HG03575 (cell line): ENCODE results near the gene ZNF223.

ENCODE experiments used
- ATAC-seq: cut with Tn5 transposase; IDR thresholded peaks from one replicate; pipeline ENCODE4 v1.9.1; 2021; ENCODE audit not compliant: unreplicated experiment, insufficient number of reproducible peaks, low FRiP score; ENCODE audit errors: extremely low read depth

Gene ZNF223

GRCh38 chr19:44066305-44066704 is 14.5 kb downstream of the ZNF223 start:
- ATAC-seq: no peak

GRCh38 chr19:44069415-44069814 is 17.6 kb downstream of the ZNF223 start:
- ATAC-seq: no peak

- ATAC-seq: peak; percentile 73
Observed at GRCh38 chr19:44071824-44072542, 20.1 kb downstream of the ZNF223 start, which contains the start of gene ZNF284. TSS of gene ZNF284 (plus strand) at chr19:44072159. CDS start at chr19:44076390, 4,231 bp downstream.

- no peak for ATAC-seq
Observed at GRCh38 chr19:44072543-44073401, 20.9 kb downstream of the ZNF223 start.

- ATAC-seq: no peak
Observed at GRCh38 chr19:44076325-44076724, 24.5 kb downstream of the ZNF223 start.

- no peak for ATAC-seq
Observed at GRCh38 chr19:44092108-44092507, 40.3 kb downstream of the ZNF223 start.

- ATAC-seq: no peak
Observed at GRCh38 chr19:44093931-44094765, 42.3 kb downstream of the ZNF223 start, which contains the start of gene ZNF224. TSS of gene ZNF224 (plus strand) at chr19:44094361. CDS start at chr19:44097874, 3,513 bp downstream.

GRCh38 chr19:44107751-44108150 is 55.9 kb downstream of the ZNF223 start:
- ATAC-seq: no peak

- no peak for ATAC-seq
Observed at GRCh38 chr19:44109458-44109857, 57.6 kb downstream of the ZNF223 start.

GRCh38 chr19:44111910-44112463 is 60.2 kb downstream of the ZNF223 start:
- ATAC-seq: no peak

- ATAC-seq: no peak
Observed at GRCh38 chr19:44112802-44113137, 60.9 kb downstream of the ZNF223 start.

GRCh38 chr19:44113138-44113783 is 61.4 kb downstream of the ZNF223 start, which contains the start of gene ZNF225:
TSS of gene ZNF225 (plus strand) at chr19:44113399. CDS start at chr19:44115828, 2,429 bp downstream.
- no peak for ATAC-seq

- ATAC-seq: no peak
Observed at GRCh38 chr19:44113784-44114390, 62.1 kb downstream of the ZNF223 start.
